GM12892 (cell line): ENCODE results near the gene CAMTA1.

Source experiments
- POLR2A ChIP-seq: IDR thresholded peaks from 2 replicates; pipeline ENCODE4 v1.6.1; 2011; ENCODE audit warnings: low read depth, low read length, control low read depth
- POLR2AphosphoS5 ChIP-seq: IDR thresholded peaks from 2 replicates; pipeline ENCODE4 v1.6.1; 2011; ENCODE audit warnings: low read depth, low read length, control low read depth

DNA sequence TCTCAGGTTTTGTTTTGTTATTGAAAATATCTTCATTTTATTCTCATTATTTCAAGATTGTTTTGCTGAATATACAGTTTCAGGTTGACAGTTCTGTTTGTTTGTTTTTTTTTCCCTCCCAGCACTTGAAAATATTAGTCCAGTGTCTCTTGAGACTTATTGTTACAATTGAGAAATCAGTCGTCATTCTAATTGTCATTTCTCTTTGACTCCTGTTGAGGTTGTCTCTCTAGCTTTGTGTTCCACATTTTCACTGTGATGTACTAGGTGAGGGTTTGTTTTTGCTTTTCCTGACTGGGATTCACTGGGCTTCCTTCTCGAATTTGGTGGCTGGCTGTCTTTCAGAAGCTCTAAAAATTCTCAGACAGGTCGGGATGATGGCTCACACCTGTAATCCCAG lies 542.6 kb downstream of the CAMTA1 start:
- TF ChIP-seq POLR2A (no peak), POLR2AphosphoS5 (no peak)
